Lower lobe of right lung (tissue), 2 donors: Measurements from ENCODE around the gene GRID1. TPM values are rescaled to one million over a fixed set of nuclear protein-coding genes. Genes with fewer than 3 reads are reported as not detected.

ENCODE experiments used
- ATAC-seq, 2 donors: fragments of 200-7000 bp; cut with Tn5 transposase; one replicate each; pipeline ENCODE4 v1.9.1; 2020 to 2022; ENCODE audit warnings: mild to moderate bottlenecking in 2 of 2, moderate library complexity in 2 of 2
- DNase-seq: peaks from one replicate; pipeline ENCODE4 v3.0.0-alpha.2; 2020
- H3K27ac ChIP-seq: fragments of 200-600 bp; one replicate; pipeline ENCODE4 v1.8.0; 2022
- H3K27me3 ChIP-seq: fragments of 200-600 bp; one replicate; pipeline ENCODE4 v1.8.0; 2022; ENCODE audit warnings: low read depth
- H3K36me3 ChIP-seq: fragments of 200-600 bp; one replicate; pipeline ENCODE4 v1.8.0; 2022; ENCODE audit warnings: mild to moderate bottlenecking
- H3K4me1 ChIP-seq: fragments of 200-600 bp; one replicate; pipeline ENCODE4 v1.8.0; 2022
- H3K4me3 ChIP-seq: fragments of 200-600 bp; one replicate; pipeline ENCODE4 v1.8.0; 2022; ENCODE audit warnings: mild to moderate bottlenecking
- H3K9me3 ChIP-seq: fragments of 200-600 bp; one replicate; pipeline ENCODE4 v1.8.0; 2022
- intact Hi-C: fragments of 100-400 bp; cut with DNase I; formaldehyde crosslinking; loops from one replicate; pipeline ENCODE4 v1.11.0; 2022
- total RNA-seq: library from RNA; stranded (reverse); fragmentation: NEBNext Ultra II Directional; extraction: Animal tissue kit (Norgen Biotek cat#: 25700); gene quantifications from one replicate; pipeline ENCODE4 v1.2.1, GENCODE V29; 2021
- TF ChIP-seq, protein P1 (sequence below): fragments of 200-600 bp; IDR thresholded peaks from one replicate; pipeline ENCODE4 v1.8.0; 2022; ENCODE audit warnings: antibody characterized with exemption, mild to moderate bottlenecking
- donor health status: DM: no; HTN: yes; CAD: no; lungs with severe emphysema.

The GRID1 gene
- total RNA-seq, 1 donor from 2014 or later, result 2.5 TPM

DNA sequence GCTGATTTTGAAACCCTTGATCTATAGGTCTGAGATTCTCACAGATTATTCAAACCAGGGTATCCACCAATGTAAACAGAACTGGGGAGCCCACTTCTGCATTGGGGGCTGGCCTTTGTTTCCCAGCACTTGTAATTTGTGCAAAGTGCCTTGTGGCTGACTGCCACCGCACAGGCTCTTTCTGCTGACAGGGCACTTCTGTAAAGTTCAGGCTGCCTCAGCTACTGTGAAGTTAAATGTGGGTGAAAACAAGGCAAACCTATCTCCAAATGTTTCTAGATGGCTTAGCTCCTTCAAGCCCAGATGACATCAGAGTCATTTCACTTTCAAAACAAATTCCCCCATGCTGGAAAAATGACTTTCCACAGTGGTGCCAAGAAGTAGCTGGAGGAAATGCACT lies 54.7 kb downstream of the GRID1 start:
- H3K27ac ChIP-seq, result no peak overlapping the region
- no peak overlapping the region for H3K4me3 ChIP-seq
- H3K27me3 ChIP-seq, result no peaks in the 10 kb centered on the region
- TF ChIP-seq, protein P1, sequence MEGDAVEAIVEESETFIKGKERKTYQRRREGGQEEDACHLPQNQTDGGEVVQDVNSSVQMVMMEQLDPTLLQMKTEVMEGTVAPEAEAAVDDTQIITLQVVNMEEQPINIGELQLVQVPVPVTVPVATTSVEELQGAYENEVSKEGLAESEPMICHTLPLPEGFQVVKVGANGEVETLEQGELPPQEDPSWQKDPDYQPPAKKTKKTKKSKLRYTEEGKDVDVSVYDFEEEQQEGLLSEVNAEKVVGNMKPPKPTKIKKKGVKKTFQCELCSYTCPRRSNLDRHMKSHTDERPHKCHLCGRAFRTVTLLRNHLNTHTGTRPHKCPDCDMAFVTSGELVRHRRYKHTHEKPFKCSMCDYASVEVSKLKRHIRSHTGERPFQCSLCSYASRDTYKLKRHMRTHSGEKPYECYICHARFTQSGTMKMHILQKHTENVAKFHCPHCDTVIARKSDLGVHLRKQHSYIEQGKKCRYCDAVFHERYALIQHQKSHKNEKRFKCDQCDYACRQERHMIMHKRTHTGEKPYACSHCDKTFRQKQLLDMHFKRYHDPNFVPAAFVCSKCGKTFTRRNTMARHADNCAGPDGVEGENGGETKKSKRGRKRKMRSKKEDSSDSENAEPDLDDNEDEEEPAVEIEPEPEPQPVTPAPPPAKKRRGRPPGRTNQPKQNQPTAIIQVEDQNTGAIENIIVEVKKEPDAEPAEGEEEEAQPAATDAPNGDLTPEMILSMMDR, result no peak
- ATAC-seq, result no peak
- intact Hi-C loops, result no loop called here
- H3K4me1 ChIP-seq, result no peaks in the 10 kb centered on the region
- no peaks in the 10 kb centered on the region for H3K9me3 ChIP-seq
- no peaks in the 10 kb centered on the region for H3K36me3 ChIP-seq
- DNase-seq, result no peak

GRCh38 chr10:86311190-86311589 lies 55.4 kb downstream of the GRID1 start:
- intact Hi-C loops, result no loop called here
- DNase-seq (no peak), ATAC-seq (no peak)
- Histone ChIP-seq H3K9me3 (no peaks in the 10 kb centered on the region), H3K27ac (no peak overlapping the region), H3K4me3 (no peak overlapping the region), H3K27me3 (no peaks in the 10 kb centered on the region), H3K4me1 (no peaks in the 10 kb centered on the region), H3K36me3 (no peaks in the 10 kb centered on the region)
- TF ChIP-seq, protein P1, result no peak

DNA sequence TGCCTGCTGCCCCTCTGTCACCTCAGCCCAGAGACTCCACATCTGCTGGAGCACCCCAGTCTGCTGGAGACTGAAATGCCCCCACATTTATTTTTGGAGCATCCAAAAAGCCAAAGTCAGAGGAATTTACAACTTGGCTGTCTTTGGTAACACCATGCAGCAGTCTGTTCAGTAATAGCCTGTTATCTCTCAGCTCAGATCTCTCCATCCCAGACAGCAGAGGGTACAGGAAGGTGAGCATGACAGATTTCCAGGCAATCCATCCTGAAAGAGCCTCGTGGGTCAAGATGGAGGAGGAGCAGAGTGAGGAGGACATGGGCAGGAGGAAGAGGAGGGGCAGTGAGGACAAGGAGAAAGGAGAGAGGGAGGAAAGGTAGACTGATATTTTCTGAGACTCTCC lies 55.9 kb downstream of the GRID1 start:
- Histone ChIP-seq H3K4me3 (no peak overlapping the region), H3K9me3 (no peaks in the 10 kb centered on the region), H3K4me1 (no peaks in the 10 kb centered on the region), H3K36me3 (no peaks in the 10 kb centered on the region), H3K27ac (no peak overlapping the region), H3K27me3 (no peaks in the 10 kb centered on the region)
- TF ChIP-seq, protein P1, result no peak
- no peak for ATAC-seq
- intact Hi-C loops, result no loop called here
- no peak for DNase-seq

DNA sequence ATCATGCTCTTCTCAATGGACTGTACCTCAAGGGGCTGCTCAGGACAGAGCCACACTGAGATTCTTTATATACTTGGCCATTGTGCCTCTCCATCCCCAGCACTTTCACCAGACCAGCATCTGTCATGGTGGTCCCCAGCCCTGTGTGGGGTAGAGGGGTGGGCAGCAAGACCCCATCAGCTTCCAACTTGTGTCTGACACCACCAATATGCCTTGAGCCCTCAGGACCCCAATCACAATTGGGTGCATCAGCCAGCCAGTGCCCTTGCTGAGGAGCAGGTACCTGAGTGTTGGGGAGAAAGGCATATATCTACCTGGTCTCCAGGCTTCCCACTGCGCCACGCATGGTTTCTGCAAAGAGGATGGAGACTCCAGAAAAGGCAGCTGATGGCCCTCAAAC lies 56.3 kb downstream of the GRID1 start:
- no peak overlapping the region for H3K27ac ChIP-seq
- intact Hi-C loops, result no loop called here
- TF ChIP-seq, protein P1, result no peak
- H3K4me3 ChIP-seq, result no peak overlapping the region
- H3K9me3 ChIP-seq, result no peaks in the 10 kb centered on the region
- no peaks in the 10 kb centered on the region for H3K4me1 ChIP-seq
- ATAC-seq (no peak), DNase-seq (no peak)
- H3K36me3 ChIP-seq, result no peaks in the 10 kb centered on the region
- H3K27me3 ChIP-seq, result no peaks in the 10 kb centered on the region

GRCh38 chr10:86308056-86308455 lies 58.5 kb downstream of the GRID1 start:
- TF ChIP-seq, protein P1, result no peak
- no peaks in the 10 kb centered on the region for H3K27me3 ChIP-seq
- ATAC-seq, result no peak
- H3K9me3 ChIP-seq, result no peaks in the 10 kb centered on the region
- intact Hi-C loops, result no loop called here
- no peaks in the 10 kb centered on the region for H3K4me1 ChIP-seq
- DNase-seq, result no peak
- H3K36me3 ChIP-seq, result no peaks in the 10 kb centered on the region
- H3K4me3 ChIP-seq, result no peak overlapping the region
- H3K27ac ChIP-seq, result no peak overlapping the region
